SK-N-SH treated with all-trans-retinoic acid at 6 μM for 48 hours (cell line): ENCODE results near the gene CILP2.

ENCODE experiments used
- ATAC-seq: fragments of 200-7000 bp; cut with Tn5 transposase; 3 replicates; pipeline ENCODE4 v1.9.1; 2020; ENCODE audit warnings: mild to moderate bottlenecking, moderate library complexity
- ARNTL ChIP-seq: fragments of 450-650 bp; formaldehyde crosslinking; IDR thresholded peaks from 2 replicates; pipeline ENCODE4 v1.5.0; 2020; ENCODE audit warnings: low read depth, mild to moderate bottlenecking, moderate library complexity, borderline replicate concordance
- CREB5 ChIP-seq: fragments of 250-450 bp; sonication (Bioruptor Pico); IDR thresholded peaks from 2 replicates; pipeline ENCODE4 v1.5.1; 2020; ENCODE audit warnings: low read depth, mild to moderate bottlenecking, moderate library complexity
- CSDC2 ChIP-seq: fragments of 250-450 bp; sonication (Bioruptor Pico); IDR thresholded peaks from 2 replicates; pipeline ENCODE4 v1.5.0; 2020; ENCODE audit warnings: mild to moderate bottlenecking, moderate library complexity
- CSRNP3 ChIP-seq: fragments of 250-450 bp; sonication (Bioruptor Pico); IDR thresholded peaks from 2 replicates; pipeline ENCODE4 v1.5.1; 2021; ENCODE audit warnings: mild to moderate bottlenecking, moderate library complexity
- ESRRG ChIP-seq: fragments of 250-450 bp; sonication (Bioruptor Pico); IDR thresholded peaks from 2 replicates; pipeline ENCODE4 v1.6.1; 2021; ENCODE audit warnings: mild to moderate bottlenecking
- GLIS3 ChIP-seq: fragments of 250-450 bp; sonication (Bioruptor Pico); IDR thresholded peaks from 2 replicates; pipeline ENCODE4 v1.5.0; 2020; ENCODE audit warnings: mild to moderate bottlenecking, moderate library complexity
- ISL1 ChIP-seq: fragments of 250-450 bp; sonication (Bioruptor Pico); IDR thresholded peaks from 2 replicates; pipeline ENCODE4 v2.1.2; 2022; ENCODE audit warnings: mild to moderate bottlenecking, moderate library complexity
- POU6F1 ChIP-seq: fragments of 250-450 bp; sonication (Bioruptor Pico); IDR thresholded peaks from 2 replicates; pipeline ENCODE4 v1.8.0; 2021; ENCODE audit warnings: low read depth, mild to moderate bottlenecking, moderate library complexity, borderline replicate concordance
- PPARA ChIP-seq: fragments of 250-450 bp; sonication (Bioruptor Pico); IDR thresholded peaks from 2 replicates; pipeline ENCODE4 v1.5.0; 2020; ENCODE audit warnings: mild to moderate bottlenecking, borderline replicate concordance
- RARB ChIP-seq: fragments of 250-450 bp; sonication (Bioruptor Pico); IDR thresholded peaks from 2 replicates; pipeline ENCODE4 v1.8.0; 2021; ENCODE audit warnings: mild to moderate bottlenecking, moderate library complexity
- SNAI2 ChIP-seq: fragments of 250-450 bp; sonication (Bioruptor Pico); IDR thresholded peaks from 2 replicates; pipeline ENCODE4 v1.5.0; 2020; ENCODE audit warnings: mild to moderate bottlenecking, moderate library complexity
- TCF4 ChIP-seq: fragments of 250-450 bp; sonication (Bioruptor Pico); IDR thresholded peaks from 2 replicates; pipeline ENCODE4 v1.8.0; 2021; ENCODE audit warnings: mild to moderate bottlenecking, moderate library complexity, borderline replicate concordance
- TOX ChIP-seq: fragments of 250-450 bp; sonication (Bioruptor Pico); IDR thresholded peaks from 2 replicates; pipeline ENCODE4 v1.8.0; 2021; ENCODE audit warnings: mild to moderate bottlenecking, moderate library complexity, borderline replicate concordance
- ZC3H10 ChIP-seq: fragments of 250-450 bp; sonication (Bioruptor Pico); IDR thresholded peaks from 2 replicates; pipeline ENCODE4 v1.5.1; 2021; ENCODE audit warnings: mild to moderate bottlenecking, moderate library complexity
- ZFP3 ChIP-seq: fragments of 250-450 bp; sonication (Bioruptor Pico); IDR thresholded peaks from 2 replicates; pipeline ENCODE4 v1.5.0; 2020; ENCODE audit warnings: mild to moderate bottlenecking, moderate library complexity
- ZFP30 ChIP-seq: fragments of 450-650 bp; formaldehyde crosslinking; IDR thresholded peaks from 2 replicates; pipeline ENCODE4 v1.5.0; 2022; ENCODE audit warnings: mild to moderate bottlenecking, moderate library complexity
- ZNF565 ChIP-seq: fragments of 450-650 bp; formaldehyde crosslinking; conservative IDR thresholded peaks from 2 replicates; pipeline ENCODE4 v1.5.0; 2020; ENCODE audit warnings: low read depth, mild to moderate bottlenecking, moderate library complexity
- ZNF8 ChIP-seq: fragments of 450-650 bp; formaldehyde crosslinking; IDR thresholded peaks from 2 replicates; pipeline ENCODE4 v1.5.0; 2020; ENCODE audit warnings: mild to moderate bottlenecking, moderate library complexity
- TF ChIP-seq, protein P1 (sequence below): fragments of 250-450 bp; sonication (Bioruptor Pico); IDR thresholded peaks from 2 replicates; pipeline ENCODE4 v1.8.0; 2020; ENCODE audit warnings: mild to moderate bottlenecking, moderate library complexity, borderline replicate concordance
- TF ChIP-seq, protein P2 (sequence below): fragments of 250-450 bp; sonication (Bioruptor Pico); IDR thresholded peaks from 2 replicates; pipeline ENCODE4 v1.5.0; 2020; ENCODE audit warnings: mild to moderate bottlenecking, moderate library complexity

The CILP2 gene

DNA sequence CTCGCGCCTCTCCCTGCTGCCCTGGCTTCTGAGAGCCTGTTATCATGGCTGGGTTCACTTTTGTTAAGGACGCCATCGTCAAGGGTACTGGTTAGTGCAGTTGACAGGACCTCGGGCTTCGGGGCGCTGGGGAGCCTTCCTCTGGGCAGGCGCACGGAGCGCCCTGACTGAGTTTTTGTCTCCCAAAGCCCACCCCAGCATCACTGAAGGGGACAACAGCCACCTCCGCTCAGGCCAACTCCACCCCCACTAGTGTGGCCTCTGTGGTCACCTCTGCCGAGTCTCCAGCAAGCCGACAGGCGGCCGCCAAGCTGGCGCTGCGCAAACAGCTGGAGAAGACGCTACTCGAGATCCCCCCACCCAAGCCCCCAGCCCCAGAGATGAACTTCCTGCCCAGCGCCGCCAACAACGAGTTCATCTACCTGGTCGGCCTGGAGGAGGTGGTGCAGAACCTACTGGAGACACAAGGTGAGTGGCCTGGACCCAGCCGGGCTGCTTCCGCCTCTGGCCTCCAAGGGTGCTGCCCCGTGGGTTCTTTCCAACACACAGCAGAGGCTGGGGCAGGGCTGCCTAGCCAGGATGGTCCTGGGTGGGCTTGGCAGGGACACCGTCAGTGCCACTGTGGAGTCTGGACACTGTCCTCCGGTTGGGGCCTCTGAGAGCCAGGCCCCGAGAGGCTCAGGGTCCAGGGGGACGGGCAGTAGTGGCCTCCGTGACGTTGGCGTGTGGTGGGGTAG is 39.6 kb upstream of the CILP2 start (continued):
- no peak for TF ChIP-seq SNAI2 (CRISPR knock-in tag)

DNA sequence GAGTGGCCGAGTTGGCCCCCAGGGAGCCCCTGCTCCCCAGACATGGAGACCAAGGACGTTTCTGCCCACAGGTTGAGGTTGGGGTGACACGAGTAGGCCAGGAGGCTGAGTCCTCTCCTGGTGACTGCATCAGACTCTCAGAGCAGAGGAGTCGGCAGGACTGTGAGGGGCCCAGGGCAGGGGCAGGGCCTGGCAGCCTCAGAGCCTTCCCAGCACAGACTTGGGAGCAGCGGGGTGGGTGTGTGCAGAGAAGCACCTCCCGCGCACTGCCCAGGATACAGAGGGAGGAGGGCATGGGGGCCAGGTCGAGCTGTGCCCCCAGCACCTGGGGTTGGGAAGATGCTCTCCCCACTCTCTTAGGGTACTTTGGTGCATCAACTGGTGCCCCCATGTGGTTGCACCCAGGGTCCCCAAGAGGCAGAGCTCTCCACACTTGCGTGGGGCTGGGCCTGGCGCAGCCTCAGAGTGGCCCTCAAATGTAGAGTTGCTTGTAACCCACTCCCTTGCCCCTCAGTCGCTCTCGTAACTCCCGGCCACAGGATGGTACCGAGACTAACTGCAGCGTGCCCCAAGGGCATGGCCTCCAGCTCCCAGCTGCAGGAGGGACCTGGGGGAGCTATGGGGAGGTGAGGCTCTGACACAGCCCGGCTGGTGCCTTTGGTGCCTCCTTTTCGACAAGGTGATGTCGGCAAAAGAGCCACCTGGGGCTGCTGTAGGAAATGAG is 38.6 kb upstream of the CILP2 start:
- TF ChIP-seq ZFP30 (CRISPR knock-in tag), result no peak
- TF ChIP-seq ZC3H10 (CRISPR knock-in tag), result no peak
- no peak for TF ChIP-seq CSRNP3 (CRISPR knock-in tag)
- no peak for ATAC-seq

GRCh38 chr19:19500975-19501644 is 37.0 kb upstream of the CILP2 start:
- no peak for ATAC-seq
- TF ChIP-seq CSDC2 (CRISPR knock-in tag), result no peak
- no peak for TF ChIP-seq ZNF8 (CRISPR knock-in tag)
- TF ChIP-seq TOX (CRISPR knock-in tag), result no peak
- TF ChIP-seq ISL1 (CRISPR knock-in tag), result no peak
- TF ChIP-seq CSRNP3 (CRISPR knock-in tag), result no peak
- TF ChIP-seq, protein P1, sequence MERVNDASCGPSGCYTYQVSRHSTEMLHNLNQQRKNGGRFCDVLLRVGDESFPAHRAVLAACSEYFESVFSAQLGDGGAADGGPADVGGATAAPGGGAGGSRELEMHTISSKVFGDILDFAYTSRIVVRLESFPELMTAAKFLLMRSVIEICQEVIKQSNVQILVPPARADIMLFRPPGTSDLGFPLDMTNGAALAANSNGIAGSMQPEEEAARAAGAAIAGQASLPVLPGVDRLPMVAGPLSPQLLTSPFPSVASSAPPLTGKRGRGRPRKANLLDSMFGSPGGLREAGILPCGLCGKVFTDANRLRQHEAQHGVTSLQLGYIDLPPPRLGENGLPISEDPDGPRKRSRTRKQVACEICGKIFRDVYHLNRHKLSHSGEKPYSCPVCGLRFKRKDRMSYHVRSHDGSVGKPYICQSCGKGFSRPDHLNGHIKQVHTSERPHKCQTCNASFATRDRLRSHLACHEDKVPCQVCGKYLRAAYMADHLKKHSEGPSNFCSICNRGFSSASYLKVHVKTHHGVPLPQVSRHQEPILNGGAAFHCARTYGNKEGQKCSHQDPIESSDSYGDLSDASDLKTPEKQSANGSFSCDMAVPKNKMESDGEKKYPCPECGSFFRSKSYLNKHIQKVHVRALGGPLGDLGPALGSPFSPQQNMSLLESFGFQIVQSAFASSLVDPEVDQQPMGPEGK (CRISPR knock-in tag), result no peak
- TF ChIP-seq GLIS3, result no peak
- TF ChIP-seq TCF4, result no peak
- TF ChIP-seq, protein P2, sequence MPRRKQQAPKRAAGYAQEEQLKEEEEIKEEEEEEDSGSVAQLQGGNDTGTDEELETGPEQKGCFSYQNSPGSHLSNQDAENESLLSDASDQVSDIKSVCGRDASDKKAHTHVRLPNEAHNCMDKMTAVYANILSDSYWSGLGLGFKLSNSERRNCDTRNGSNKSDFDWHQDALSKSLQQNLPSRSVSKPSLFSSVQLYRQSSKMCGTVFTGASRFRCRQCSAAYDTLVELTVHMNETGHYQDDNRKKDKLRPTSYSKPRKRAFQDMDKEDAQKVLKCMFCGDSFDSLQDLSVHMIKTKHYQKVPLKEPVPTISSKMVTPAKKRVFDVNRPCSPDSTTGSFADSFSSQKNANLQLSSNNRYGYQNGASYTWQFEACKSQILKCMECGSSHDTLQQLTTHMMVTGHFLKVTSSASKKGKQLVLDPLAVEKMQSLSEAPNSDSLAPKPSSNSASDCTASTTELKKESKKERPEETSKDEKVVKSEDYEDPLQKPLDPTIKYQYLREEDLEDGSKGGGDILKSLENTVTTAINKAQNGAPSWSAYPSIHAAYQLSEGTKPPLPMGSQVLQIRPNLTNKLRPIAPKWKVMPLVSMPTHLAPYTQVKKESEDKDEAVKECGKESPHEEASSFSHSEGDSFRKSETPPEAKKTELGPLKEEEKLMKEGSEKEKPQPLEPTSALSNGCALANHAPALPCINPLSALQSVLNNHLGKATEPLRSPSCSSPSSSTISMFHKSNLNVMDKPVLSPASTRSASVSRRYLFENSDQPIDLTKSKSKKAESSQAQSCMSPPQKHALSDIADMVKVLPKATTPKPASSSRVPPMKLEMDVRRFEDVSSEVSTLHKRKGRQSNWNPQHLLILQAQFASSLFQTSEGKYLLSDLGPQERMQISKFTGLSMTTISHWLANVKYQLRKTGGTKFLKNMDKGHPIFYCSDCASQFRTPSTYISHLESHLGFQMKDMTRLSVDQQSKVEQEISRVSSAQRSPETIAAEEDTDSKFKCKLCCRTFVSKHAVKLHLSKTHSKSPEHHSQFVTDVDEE, result no peak
- TF ChIP-seq RARB (CRISPR knock-in tag), result no peak
- no peak for TF ChIP-seq PPARA
- no peak for TF ChIP-seq ZFP3 (CRISPR knock-in tag)
- TF ChIP-seq ARNTL (CRISPR knock-in tag), result no peak
- TF ChIP-seq ZC3H10 (CRISPR knock-in tag), result no peak
- no peak for TF ChIP-seq ZNF565
- TF ChIP-seq POU6F1 (CRISPR knock-in tag), result no peak
- TF ChIP-seq CREB5 (CRISPR knock-in tag), result no peak
- no peak for TF ChIP-seq ESRRG (CRISPR knock-in tag)
- no peak for TF ChIP-seq ZFP30 (CRISPR knock-in tag)
